ENCODE results near the gene INHBA.

The INHBA gene

GRCh38 chr7:41685684-41686083 lies 17.2 kb downstream of the INHBA start:
- no peak for DNase-seq

GRCh38 chr7:41682422-41682821 lies 20.5 kb downstream of the INHBA start:
- no peak for DNase-seq

GRCh38 chr7:41679566-41679965 lies 23.3 kb downstream of the INHBA start:
- DNase-seq: no peak

GRCh38 chr7:41674505-41675023 lies 28.3 kb downstream of the INHBA start:
- DNase-seq: no peak

- no peak for DNase-seq
These were observed 41.3 kb downstream of the INHBA start for GRCh38 chr7:41661596-41661995.

- no peak for DNase-seq
These were observed 43.4 kb downstream of the INHBA start for GRCh38 chr7:41659539-41659938.

- no peak for DNase-seq
These were observed 46.5 kb downstream of the INHBA start for GRCh38 chr7:41656366-41656765.

GRCh38 chr7:41655426-41655825 lies 47.5 kb downstream of the INHBA start:
- DNase-seq: no peak

GRCh38 chr7:41652267-41652666 lies 50.6 kb downstream of the INHBA start:
- no peak for DNase-seq

GRCh38 chr7:41648501-41648900 lies 54.4 kb downstream of the INHBA start:
- DNase-seq: no peak

GRCh38 chr7:41643616-41644015 lies 59.3 kb downstream of the INHBA start:
- DNase-seq: no peak

- DNase-seq: no peak
These were observed 61.2 kb downstream of the INHBA start for GRCh38 chr7:41641665-41642014.

GRCh38 chr7:41641011-41641664 lies 61.8 kb downstream of the INHBA start:
- DNase-seq: no peak

GRCh38 chr7:41640487-41640886 lies 62.4 kb downstream of the INHBA start:
- DNase-seq: peak; percentile 1

- no peak for DNase-seq
These were observed 65.8 kb downstream of the INHBA start for GRCh38 chr7:41637049-41637448.
